GM12892 (cell line): Measurements from ENCODE around the gene CHRNA10.

Experiments used
- DNase-seq: peaks from one replicate; pipeline ENCODE4 v3.0.0; 2011; ENCODE audit not compliant: insufficient read length
- FAIRE-seq: peaks from 2 replicates; lab custom pipeline; 2011; peaks lifted over from hg19 to GRCh38; lab: Jason Lieb, UNC
- POLR2A ChIP-seq: IDR thresholded peaks from 2 replicates; pipeline ENCODE4 v1.6.1; 2011; ENCODE audit warnings: low read depth, low read length, control low read depth
- POLR2AphosphoS5 ChIP-seq: IDR thresholded peaks from 2 replicates; pipeline ENCODE4 v1.6.1; 2011; ENCODE audit warnings: low read depth, low read length, control low read depth
- TAF1 ChIP-seq: IDR thresholded peaks from 2 replicates; pipeline ENCODE4 v1.6.1; 2011; ENCODE audit warnings: low read depth, mild to moderate bottlenecking, control low read depth, low read length, borderline replicate concordance

Gene CHRNA10

DNA sequence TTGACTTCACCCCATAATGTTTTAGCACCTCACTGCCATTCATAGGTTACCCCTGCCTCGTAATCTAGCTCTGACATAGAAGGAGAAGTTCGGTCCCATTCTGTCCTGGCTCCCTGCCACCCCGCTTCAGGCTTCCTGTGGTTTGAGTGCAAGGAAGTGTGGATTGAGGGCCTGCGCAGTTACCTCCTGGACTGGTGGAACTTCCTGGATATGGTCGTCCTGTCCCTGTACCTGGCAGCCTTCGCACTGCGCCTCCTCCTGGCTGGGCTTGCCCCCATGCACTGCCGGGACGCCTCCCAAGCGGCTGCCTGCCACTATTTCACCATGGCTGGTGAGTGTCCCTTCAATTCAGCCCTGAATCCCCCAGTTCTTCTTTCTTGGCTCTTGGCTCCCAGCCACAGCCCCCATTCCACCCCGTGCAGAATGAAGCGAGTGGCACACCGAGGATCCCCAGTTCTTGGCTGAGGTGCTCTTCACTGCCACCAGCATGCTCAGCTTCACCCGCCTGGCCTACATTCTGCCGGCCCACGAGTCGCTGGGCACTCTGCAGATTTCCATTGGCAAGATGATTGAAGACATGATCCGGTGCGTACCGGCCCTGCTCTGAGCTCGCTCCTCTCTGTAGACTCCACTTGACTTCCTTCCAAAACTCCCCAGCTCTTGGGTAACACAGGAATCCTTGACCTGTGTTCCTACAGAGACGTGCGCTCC, 44.8 kb downstream of the CHRNA10 start:
- TF ChIP-seq POLR2A (no peak), TAF1 (no peak), POLR2AphosphoS5 (no peak)
- DNase-seq = no peak
- FAIRE-seq = no peak

DNA sequence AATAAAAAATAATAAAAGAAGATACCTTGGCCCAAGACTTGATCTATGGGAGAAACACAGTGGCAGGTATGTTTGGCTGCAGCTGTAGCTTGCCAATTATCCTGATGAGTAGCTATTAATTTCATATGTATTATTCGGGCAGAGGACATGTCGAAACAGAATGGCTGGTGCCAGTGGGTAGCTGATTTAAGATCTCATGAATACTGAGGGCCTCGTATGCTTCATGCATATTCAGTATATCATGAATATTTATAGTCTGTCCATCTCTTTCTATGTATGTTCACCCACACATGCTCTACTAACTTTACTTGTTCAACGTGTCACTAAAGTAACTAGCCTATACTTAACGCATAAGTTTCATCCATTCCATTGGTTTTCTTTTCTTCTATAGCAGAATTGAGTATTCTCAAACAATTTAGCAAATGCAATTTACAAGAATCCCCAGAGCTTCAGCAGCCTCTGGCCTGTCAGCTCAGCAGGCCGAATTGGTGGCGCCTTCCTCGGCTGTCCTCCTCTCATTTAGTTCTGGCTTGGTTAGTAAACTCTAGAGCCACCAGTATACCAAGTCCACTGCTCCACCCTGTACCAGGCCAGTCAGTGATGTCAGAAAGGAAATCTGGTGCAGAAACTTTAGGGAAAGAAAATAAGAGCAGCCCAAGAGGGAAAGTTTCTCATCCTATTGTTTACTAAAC, 47.3 kb downstream of the CHRNA10 start:
- DNase-seq (no peak), FAIRE-seq (no peak)
- no peak for TF ChIP-seq TAF1
- no peak for TF ChIP-seq POLR2AphosphoS5
- TF ChIP-seq POLR2A = no peak

DNA sequence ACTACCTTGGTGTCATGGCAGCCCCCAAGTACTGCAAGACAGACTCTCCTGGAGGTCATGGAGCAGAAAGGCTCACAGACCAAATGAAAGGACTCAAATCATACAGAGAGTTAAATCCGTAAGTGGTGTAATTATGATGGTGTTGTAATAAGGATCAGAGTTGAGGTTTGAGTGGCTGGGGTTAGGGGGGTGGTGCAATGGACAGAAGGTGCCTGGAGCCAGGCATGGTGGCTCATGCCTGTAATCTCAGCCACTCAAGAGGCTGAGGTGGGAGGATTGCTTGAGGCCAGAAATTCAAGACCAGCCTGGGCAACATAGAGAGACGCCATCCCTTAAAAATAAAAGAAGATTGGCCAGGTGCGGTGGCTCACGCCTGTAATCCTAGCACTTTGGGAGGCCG, 48.1 kb downstream of the CHRNA10 start:
- no peak for FAIRE-seq
- TF ChIP-seq POLR2A = no peak

DNA sequence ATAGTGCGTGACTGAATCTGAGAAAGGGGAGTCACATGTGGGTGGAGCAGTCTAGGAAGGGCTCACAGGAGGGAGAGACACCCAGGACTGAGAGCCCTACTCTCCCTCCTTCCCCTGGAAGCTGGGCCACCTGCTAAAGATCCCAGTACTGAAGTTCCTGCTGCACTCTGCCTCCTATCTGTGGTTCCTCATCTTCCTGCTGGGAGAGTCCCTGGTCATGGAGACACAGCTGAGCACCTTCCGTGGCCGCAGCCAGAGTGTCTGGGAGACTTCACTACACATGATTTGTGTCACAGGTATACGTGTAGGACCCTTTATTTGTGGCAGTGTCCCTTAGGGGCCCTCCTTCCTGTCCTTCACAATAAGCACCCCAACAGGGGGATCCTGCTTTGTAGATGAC, 48.7 kb downstream of the CHRNA10 start:
- DNase-seq = no peak
- no peak for TF ChIP-seq POLR2A
- TF ChIP-seq POLR2AphosphoS5 = no peak
- TF ChIP-seq TAF1 = no peak
- peak; percentile 9 for FAIRE-seq

More for the DNA sequence above, 48.1 kb downstream of the CHRNA10 start:
- no peak for DNase-seq

DNA sequence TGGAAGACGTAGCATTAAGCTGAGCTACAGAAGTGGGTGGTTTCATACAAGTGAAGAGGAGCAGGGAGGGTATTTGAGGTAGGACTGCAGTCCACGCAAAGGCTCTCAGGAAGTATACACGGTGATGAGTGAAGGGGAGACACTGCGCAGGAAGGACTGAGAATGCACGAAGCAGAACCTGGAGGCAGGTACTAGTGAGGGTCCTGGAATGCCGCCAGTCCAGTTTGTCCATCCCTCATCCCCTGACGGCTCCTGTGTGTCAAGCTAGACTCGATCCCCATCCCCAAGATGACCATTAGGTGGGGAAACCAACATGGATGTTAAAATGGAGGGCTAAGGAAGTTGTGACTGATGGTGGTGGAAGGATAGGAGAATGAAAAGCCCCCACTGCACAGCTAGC, 53.2 kb downstream of the CHRNA10 start:
- DNase-seq = no peak
- no peak for FAIRE-seq
- TF ChIP-seq POLR2AphosphoS5 (no peak), TAF1 (no peak), POLR2A (no peak)

DNA sequence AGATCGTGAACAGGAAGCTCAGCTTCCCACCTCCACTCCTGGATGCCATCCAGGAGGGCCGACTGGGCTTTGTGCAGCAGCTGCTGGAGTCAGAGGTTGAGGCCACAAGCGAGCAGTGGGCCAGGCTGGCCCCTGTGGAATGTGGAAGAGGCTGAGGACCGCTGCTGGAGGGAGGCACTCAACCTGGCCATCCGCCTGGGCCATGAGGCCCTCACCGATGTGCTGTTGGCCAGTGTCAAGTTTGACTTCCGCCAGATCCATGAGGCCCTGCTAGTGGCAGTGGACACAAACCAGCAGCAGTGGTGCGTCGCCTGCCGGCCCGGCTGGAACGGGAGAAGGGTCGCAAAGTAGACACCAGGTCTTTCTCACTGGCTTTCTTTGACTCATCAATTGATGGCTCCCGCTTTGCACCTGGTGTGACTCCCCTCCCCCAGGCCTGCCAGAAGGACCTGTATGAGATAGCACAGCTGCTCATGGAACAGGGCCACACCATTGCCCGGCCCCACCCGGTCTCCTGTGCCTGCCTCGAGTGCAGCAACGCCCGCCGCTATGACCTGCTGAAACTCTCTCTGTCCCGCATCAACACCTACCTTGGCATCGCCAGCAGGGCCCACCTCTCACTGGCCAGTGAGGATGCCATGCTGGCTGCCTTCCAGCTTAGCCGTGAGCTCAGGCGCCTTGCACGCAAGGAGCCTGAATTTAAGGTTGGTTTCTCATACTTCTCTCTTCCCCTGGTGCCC, 54.3 kb downstream of the CHRNA10 start:
- FAIRE-seq (no peak), DNase-seq (no peak)
- TF ChIP-seq POLR2A (no peak), POLR2AphosphoS5 (no peak), TAF1 (no peak)

DNA sequence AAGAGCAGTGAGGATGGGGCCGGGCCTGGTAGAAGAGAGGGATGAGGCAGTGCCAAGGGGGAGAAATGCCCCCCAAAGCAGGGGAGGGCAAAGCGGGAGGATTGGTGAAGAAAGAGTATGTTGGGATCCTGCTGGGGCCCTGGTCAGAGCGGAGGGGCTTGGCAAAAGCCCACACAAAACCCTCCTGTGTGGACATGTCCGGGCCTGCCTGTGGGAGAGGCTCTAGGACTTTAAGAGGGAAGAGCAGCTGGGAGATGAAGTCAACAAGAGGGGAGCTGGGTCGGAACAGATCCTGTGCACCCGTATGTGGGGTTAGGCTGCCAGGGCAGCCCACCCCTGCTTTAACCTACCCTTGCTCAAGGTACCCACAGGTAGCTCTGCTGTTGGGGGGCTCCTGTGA, 55.2 kb downstream of the CHRNA10 start:
- no peak for TF ChIP-seq POLR2A
- no peak for TF ChIP-seq TAF1
- TF ChIP-seq POLR2AphosphoS5 = no peak
- FAIRE-seq (no peak), DNase-seq (no peak)
